IPS-15b (cell line): Measurements from ENCODE around the gene KRTAP10-4.

Source experiments
- H3K27me3 ChIP-seq: one replicate; pipeline ENCODE4 v1.6.1; 2013; ENCODE audit warnings: low read length; ENCODE audit not compliant: control insufficient read depth, insufficient read depth
- H3K36me3 ChIP-seq: one replicate; pipeline ENCODE4 v1.6.1; 2013; ENCODE audit warnings: low read length; ENCODE audit not compliant: control insufficient read depth, insufficient read depth
- H3K4me1 ChIP-seq: one replicate; pipeline ENCODE4 v1.6.1; 2013; ENCODE audit warnings: mild to moderate bottlenecking, low read length; ENCODE audit not compliant: control insufficient read depth, insufficient read depth
- H3K4me3 ChIP-seq: one replicate; pipeline ENCODE4 v1.5.1; 2013; ENCODE audit warnings: low read depth, low read length
- H3K9ac ChIP-seq: one replicate; pipeline ENCODE4 v1.6.1; 2013; ENCODE audit warnings: low read depth, mild to moderate bottlenecking, low read length
- H3K9me3 ChIP-seq: one replicate; pipeline ENCODE4 v1.6.1; 2013; ENCODE audit warnings: mild to moderate bottlenecking, low read length; ENCODE audit not compliant: control insufficient read depth, insufficient read depth

The KRTAP10-4 gene

GRCh38 chr21:44613386-44614155, 40.0 kb downstream of the KRTAP10-4 start:
- Histone ChIP-seq H3K4me1 (no peaks in the 10 kb centered on the region), H3K9me3 (peaks cover 5% of the 10 kb centered on the region), H3K4me3 (no peak overlapping the region), H3K9ac (no peak overlapping the region), H3K27me3 (no peaks in the 10 kb centered on the region), H3K36me3 (no peaks in the 10 kb centered on the region)

DNA sequence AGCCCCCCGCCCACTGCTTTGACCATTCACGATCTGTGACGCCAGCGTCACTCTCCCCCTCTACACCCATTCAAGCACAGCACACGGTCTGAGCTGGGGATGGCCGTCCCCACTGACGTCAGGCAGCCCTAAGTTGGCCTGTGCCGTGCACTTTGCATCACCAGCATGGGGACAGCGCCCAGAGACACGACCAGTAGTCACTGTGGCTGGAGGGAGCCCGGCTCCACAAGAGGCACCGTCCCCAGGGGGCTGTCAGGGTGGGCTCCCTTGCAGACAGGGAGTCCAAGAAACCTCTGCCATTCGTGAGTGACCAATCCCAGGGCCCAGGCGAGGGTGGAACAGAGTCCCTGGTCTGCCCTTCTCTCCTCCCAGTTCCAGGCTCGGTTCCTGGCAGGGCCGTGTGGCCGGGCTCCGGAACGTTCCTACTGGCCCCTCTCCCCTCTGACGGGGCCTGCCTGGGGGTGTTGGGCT, 40.7 kb downstream of the KRTAP10-4 start:
- Histone ChIP-seq H3K9me3 (peaks cover 5% of the 10 kb centered on the region), H3K9ac (no peak overlapping the region), H3K27me3 (no peaks in the 10 kb centered on the region), H3K4me1 (no peaks in the 10 kb centered on the region), H3K4me3 (no peak overlapping the region), H3K36me3 (no peaks in the 10 kb centered on the region)

- Histone ChIP-seq H3K4me3 (no peak overlapping the region), H3K9ac (no peak overlapping the region), H3K4me1 (no peaks in the 10 kb centered on the region), H3K36me3 (no peaks in the 10 kb centered on the region), H3K27me3 (no peaks in the 10 kb centered on the region), H3K9me3 (peaks cover 5% of the 10 kb centered on the region)
Measured at GRCh38 chr21:44614961-44615391, 41.4 kb downstream of the KRTAP10-4 start.

DNA sequence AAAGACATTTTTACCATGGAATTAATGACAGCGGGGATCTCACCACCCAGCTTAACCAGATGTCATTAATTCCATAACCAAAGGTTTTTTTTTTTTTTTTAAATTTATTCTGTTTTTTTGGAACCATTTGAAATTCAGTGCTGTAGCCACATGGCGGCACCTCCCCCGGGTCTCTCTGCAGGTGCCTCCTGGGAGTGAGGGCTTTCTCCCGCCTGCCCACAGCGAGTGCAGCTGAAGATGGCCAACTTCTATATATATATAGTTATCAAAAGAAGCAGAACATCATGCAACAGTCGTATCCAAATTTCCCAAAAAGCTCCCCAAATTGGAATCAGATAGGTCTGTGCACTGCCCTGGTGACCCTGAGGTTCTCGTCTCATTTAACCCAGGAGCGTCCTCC, 41.9 kb downstream of the KRTAP10-4 start:
- Histone ChIP-seq H3K4me3 (no peak overlapping the region), H3K9ac (no peak overlapping the region), H3K9me3 (peaks cover 4% of the 10 kb centered on the region), H3K4me1 (no peaks in the 10 kb centered on the region), H3K27me3 (no peaks in the 10 kb centered on the region), H3K36me3 (no peaks in the 10 kb centered on the region)

- Histone ChIP-seq H3K27me3 (no peaks in the 10 kb centered on the region), H3K9me3 (no peaks in the 10 kb centered on the region), H3K4me1 (no peaks in the 10 kb centered on the region), H3K4me3 (no peak overlapping the region), H3K36me3 (no peaks in the 10 kb centered on the region), H3K9ac (no peak overlapping the region)
Measured at GRCh38 chr21:44615911-44616590, 42.5 kb downstream of the KRTAP10-4 start.

DNA sequence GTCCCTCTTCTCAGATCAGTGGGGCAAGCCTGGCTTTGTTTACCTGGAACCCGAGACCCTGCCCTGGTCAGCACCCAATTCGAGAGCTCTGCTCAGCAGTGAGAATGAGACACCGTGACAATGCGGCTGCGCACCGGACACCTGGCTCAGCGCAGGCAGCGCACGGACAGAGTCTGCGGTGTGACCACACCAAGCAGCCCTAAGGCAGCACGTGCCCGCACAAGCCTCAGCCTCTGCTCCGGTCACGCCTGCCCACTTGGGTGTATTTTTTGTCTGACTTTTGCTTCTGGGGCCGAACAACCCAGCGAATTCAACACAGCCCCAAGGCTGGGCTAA, 43.0 kb downstream of the KRTAP10-4 start:
- H3K4me1 ChIP-seq: no peaks in the 10 kb centered on the region
- no peak overlapping the region for H3K4me3 ChIP-seq
- no peak overlapping the region for H3K9ac ChIP-seq
- H3K36me3 ChIP-seq: no peaks in the 10 kb centered on the region
- H3K27me3 ChIP-seq: no peaks in the 10 kb centered on the region
- no peaks in the 10 kb centered on the region for H3K9me3 ChIP-seq

- no peak overlapping the region for H3K9ac ChIP-seq
- H3K36me3 ChIP-seq: no peaks in the 10 kb centered on the region
- no peaks in the 10 kb centered on the region for H3K4me1 ChIP-seq
- H3K27me3 ChIP-seq: no peaks in the 10 kb centered on the region
- H3K4me3 ChIP-seq: no peak overlapping the region
- no peaks in the 10 kb centered on the region for H3K9me3 ChIP-seq
Measured at GRCh38 chr21:44617071-44617501, 43.6 kb downstream of the KRTAP10-4 start.

DNA sequence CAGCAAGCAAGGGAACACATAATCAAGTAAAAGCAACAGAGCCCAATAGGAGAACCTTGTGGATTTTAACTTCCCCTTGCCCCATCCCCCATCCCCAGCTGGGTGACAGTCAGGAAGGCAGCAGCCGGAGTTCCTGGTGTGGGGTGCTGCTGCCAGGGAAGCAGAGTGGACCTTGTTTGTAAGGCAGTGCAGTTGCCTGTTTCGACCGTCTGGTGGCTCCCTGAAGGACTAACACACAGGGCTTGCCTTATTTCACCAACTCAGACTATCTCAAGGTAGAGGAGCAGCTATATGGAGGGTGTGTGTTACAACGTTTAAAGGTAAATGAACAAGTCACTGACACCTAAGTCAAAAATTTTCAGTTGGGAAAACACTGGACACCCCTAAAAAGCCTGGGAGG, 45.0 kb downstream of the KRTAP10-4 start:
- Histone ChIP-seq H3K4me3 (no peak overlapping the region), H3K4me1 (no peaks in the 10 kb centered on the region), H3K9ac (no peak overlapping the region), H3K36me3 (no peaks in the 10 kb centered on the region), H3K27me3 (no peaks in the 10 kb centered on the region), H3K9me3 (peaks cover 3% of the 10 kb centered on the region)

DNA sequence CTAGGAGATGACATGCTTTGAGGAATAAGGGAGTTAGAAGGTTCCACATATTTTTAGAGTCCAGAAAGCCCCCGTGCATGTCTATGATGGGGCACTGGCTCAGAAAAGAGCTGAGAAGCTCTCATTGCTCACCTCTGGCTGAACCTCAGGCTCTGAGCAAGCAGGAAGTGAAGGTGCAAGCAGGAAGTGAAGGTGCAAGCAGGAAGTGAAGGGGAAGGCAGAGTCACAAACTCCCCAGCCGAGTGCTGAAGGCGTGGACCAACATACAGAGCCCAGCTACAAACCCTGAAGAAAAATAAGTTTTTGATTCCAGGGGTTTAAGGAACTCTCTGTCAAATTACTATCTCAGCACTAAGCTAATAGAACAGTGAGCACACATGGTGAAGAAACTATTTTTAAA, 45.4 kb downstream of the KRTAP10-4 start:
- Histone ChIP-seq H3K27me3 (no peaks in the 10 kb centered on the region), H3K9me3 (peaks cover 6% of the 10 kb centered on the region), H3K4me3 (no peak overlapping the region), H3K9ac (no peak overlapping the region), H3K36me3 (no peaks in the 10 kb centered on the region), H3K4me1 (no peaks in the 10 kb centered on the region)

GRCh38 chr21:44619886-44620285, 46.4 kb downstream of the KRTAP10-4 start:
- Histone ChIP-seq H3K36me3 (no peaks in the 10 kb centered on the region), H3K9me3 (peaks cover 8% of the 10 kb centered on the region), H3K27me3 (no peaks in the 10 kb centered on the region), H3K4me3 (no peak overlapping the region), H3K9ac (no peak overlapping the region), H3K4me1 (no peaks in the 10 kb centered on the region)

DNA sequence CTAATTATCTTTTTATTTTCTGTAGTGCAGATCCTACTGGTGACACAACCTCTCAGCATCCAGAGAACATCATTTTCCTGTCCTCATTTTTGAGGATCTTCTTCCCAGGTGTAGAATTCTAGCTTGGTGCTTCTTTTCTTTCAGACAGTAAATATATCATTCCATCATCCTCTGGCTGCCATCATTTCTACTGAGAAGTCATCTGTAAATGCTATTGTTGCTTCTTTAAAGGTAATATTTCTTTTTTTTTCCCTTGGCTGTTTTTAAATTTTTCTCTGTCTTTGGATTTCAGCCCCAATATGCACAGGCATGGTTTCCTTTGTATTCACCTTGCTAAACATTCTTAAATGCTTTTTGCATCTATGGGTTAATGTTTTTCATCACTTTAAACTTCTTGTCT, 50.0 kb downstream of the KRTAP10-4 start:
- Histone ChIP-seq H3K9ac (no peak overlapping the region), H3K4me1 (no peaks in the 10 kb centered on the region), H3K36me3 (no peaks in the 10 kb centered on the region), H3K9me3 (peaks cover 8% of the 10 kb centered on the region), H3K4me3 (no peak overlapping the region), H3K27me3 (no peaks in the 10 kb centered on the region)
